ENCODE data around the gene ZNF846. TPM values are rescaled to one million over a fixed set of nuclear protein-coding genes. Genes with fewer than 3 reads are reported as not detected.
"Not testable (repeated sequence)": the region's sequence is repeated elsewhere in the genome, so short reads cannot be mapped to it uniquely, and the experiment has no call there.

ZNF846 gene
- total RNA-seq, 1 donor: 10.8 TPM

DNA sequence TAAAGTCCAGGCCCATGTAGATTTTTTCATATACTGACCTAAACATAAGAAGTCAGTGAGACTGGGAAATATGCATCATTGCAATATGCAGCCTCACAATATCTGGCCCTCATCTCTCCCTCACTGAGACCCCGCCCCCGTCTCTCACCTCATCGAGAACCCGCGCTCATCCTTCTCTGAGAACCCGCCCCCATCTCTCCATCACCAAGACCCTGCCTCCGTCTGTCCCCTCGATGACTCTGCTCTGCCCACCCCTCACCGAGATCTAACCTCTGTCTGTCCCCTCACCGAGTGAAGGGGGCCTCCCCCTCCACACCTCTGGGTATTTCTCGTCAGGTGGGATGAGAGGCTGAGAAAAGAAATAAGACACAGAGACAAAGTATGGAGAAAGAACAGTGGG, 20.5 kb upstream of the ZNF846 start:
- DNase-seq (ENCODE audit: low read depth): no peak
- TF ChIP-seq, protein P1, sequence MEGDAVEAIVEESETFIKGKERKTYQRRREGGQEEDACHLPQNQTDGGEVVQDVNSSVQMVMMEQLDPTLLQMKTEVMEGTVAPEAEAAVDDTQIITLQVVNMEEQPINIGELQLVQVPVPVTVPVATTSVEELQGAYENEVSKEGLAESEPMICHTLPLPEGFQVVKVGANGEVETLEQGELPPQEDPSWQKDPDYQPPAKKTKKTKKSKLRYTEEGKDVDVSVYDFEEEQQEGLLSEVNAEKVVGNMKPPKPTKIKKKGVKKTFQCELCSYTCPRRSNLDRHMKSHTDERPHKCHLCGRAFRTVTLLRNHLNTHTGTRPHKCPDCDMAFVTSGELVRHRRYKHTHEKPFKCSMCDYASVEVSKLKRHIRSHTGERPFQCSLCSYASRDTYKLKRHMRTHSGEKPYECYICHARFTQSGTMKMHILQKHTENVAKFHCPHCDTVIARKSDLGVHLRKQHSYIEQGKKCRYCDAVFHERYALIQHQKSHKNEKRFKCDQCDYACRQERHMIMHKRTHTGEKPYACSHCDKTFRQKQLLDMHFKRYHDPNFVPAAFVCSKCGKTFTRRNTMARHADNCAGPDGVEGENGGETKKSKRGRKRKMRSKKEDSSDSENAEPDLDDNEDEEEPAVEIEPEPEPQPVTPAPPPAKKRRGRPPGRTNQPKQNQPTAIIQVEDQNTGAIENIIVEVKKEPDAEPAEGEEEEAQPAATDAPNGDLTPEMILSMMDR (IDR thresholded peaks at IDR 0.05; ENCODE audit: insufficient read depth, low read depth, low read length): no peak
- peak overlapping the region; percentile 10 for H3K4me3 ChIP-seq (ENCODE audit: low read depth, low read length)

DNA sequence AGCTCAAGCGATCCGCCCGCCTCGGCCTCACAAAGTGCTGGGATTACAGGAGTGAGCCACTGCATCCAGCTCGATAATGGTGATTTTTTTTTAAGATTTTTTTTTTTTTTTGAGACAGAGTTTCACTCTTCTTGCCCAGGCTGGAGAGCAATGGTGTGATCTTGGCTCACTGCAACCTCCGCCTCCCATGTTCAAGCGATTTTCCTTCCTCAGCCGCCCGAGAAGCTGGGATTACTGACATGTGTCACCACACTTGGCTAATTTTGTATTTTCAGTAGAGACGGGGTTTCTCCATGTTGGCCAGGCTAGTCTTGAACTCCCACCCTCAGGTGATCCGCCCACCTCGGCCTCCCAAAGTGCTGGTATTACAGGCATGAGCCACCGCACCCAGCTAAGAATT, 20.1 kb upstream of the ZNF846 start:
- not testable (repeated sequence) for H3K4me3 ChIP-seq (ENCODE audit: low read depth, low read length); DNase-seq (ENCODE audit: low read depth)

DNA sequence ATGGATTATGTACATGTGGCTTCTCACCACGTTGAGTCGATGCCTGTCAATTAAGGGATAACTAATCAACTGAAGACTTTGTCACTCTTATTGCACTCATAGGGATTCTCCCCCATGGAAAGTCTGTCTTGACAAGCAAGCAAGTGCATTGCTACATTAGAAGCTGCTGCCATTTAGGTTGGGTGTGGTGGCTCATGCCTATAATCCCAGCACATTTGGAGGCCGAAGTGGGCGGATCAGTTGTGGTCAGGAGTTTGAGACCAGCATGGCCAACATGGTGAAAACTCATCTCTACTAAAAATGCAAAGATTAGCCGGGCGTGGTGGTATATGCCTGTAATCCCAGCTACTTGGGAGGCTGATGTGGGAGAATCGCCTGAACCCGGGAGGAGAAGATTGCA, 18.3 kb upstream of the ZNF846 start:
- TF ChIP-seq, protein P1 (IDR thresholded peaks at IDR 0.05; ENCODE audit: insufficient read depth, low read depth, low read length): no peak
- no peak for DNase-seq (ENCODE audit: low read depth)
- H3K4me3 ChIP-seq (ENCODE audit: low read depth, low read length): no peak overlapping the region

DNA sequence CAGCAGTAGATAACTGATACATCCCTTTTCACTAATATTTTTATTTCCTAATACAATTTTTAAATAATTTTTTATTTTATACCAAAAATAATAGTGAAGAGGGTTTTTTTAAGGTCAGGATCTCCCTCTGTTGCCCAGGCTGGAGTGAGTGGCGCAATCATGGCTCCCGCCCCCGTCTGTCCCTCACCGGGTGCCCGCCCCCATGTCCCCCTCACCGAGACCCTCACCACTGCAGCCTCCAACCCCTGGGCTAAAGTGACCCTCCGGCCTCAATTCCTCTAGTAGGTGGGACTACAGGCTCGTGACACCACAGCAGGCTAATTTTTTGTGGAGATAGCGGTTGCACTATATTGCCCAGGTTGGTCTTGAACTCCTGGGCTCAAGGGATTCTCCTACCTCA, 17.8 kb upstream of the ZNF846 start:
- DNase-seq (ENCODE audit: low read depth): no peak
- H3K4me3 ChIP-seq (ENCODE audit: low read depth, low read length): peak overlapping the region; percentile 85
- TF ChIP-seq, protein P1 (IDR thresholded peaks at IDR 0.05; ENCODE audit: insufficient read depth, low read depth, low read length): no peak

- TF ChIP-seq, protein P1 (IDR thresholded peaks at IDR 0.05; ENCODE audit: insufficient read depth, low read depth, low read length): no peak
- peak; percentile 98 for DNase-seq (ENCODE audit: low read depth)
- peak overlapping the region; percentile 85 for H3K4me3 ChIP-seq (ENCODE audit: low read depth, low read length)
These were observed 17.1 kb upstream of the ZNF846 start for GRCh38 chr19:9785367-9786331.

DNA sequence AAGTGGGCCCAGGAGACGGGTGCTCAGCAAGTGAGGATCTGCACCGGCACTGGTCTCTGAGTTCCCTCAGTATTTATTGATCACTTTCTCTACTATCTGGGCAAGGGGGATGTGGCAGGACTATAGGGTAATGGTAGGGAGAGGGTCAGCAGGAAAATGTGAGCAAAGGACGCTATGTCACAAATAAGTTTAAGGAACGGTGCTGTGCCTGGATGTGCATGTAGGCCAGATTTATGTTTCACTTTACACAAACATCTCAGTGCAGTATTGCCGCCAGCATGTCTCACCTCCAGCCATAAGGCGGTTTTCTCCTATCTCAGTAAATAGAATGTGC, 15.6 kb upstream of the ZNF846 start:
- not testable (repeated sequence) for H3K4me3 ChIP-seq (ENCODE audit: low read depth, low read length)
- DNase-seq (ENCODE audit: low read depth): peak; percentile 52

DNA sequence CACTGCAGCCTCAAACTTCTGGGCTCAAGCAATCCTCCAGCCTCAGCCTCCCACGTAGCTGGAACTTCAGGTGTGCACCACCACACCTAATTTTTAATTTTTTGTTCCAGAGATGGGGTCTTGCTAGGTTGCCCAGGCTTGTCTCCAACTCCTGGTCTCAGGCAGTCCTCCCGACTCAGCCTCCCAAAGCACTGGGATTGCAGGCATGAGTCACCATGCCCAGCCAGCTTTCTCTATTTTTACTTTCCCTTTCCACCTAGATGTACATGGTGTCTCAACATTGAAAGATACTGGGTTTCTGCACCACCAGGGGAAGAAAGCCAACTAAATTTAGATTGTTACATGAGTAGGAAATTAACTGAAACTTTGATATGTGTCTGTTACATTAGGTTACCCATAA, 13.8 kb upstream of the ZNF846 start:
- TF ChIP-seq, protein P1 (IDR thresholded peaks at IDR 0.05; ENCODE audit: insufficient read depth, low read depth, low read length): no peak
- no peak for DNase-seq (ENCODE audit: low read depth)
- no peak overlapping the region for H3K4me3 ChIP-seq (ENCODE audit: low read depth, low read length)
